Osteocyte (in vitro differentiated cells): ENCODE data around the gene CLIP2. TPM values are rescaled to one million over a fixed set of nuclear protein-coding genes. Genes with fewer than 3 reads are reported as not detected.
"Not testable (repeated sequence)": the region's sequence is repeated elsewhere in the genome, so short reads cannot be mapped to it uniquely, and the experiment has no call there.

Source experiments
- DNase-seq: peaks from one replicate; pipeline ENCODE4 v3.0.0; 2021; ENCODE audit warnings: mixed read lengths; ENCODE audit not compliant: unreplicated experiment; ENCODE audit errors: extremely low spot score
- H3K27ac Mint-ChIP-seq: one replicate; pipeline ENCODE4 v1.8.0; 2021; ENCODE audit warnings: mild to moderate bottlenecking, mixed read lengths; ENCODE audit not compliant: unreplicated experiment
- H3K27me3 Mint-ChIP-seq: one replicate; pipeline ENCODE4 v1.8.0; 2021; ENCODE audit warnings: mixed read lengths; ENCODE audit not compliant: unreplicated experiment
- H3K36me3 Mint-ChIP-seq: one replicate; pipeline ENCODE4 v1.8.0; 2021; ENCODE audit warnings: mixed read lengths; ENCODE audit not compliant: unreplicated experiment
- H3K4me1 Mint-ChIP-seq: one replicate; pipeline ENCODE4 v1.8.0; 2021; ENCODE audit warnings: mixed read lengths; ENCODE audit not compliant: unreplicated experiment
- H3K4me3 Mint-ChIP-seq: one replicate; pipeline ENCODE4 v1.8.0; 2021; ENCODE audit warnings: mild to moderate bottlenecking, moderate library complexity, mixed read lengths; ENCODE audit not compliant: unreplicated experiment
- H3K9me3 Mint-ChIP-seq: one replicate; pipeline ENCODE4 v1.8.0; 2021; ENCODE audit warnings: mixed read lengths; ENCODE audit not compliant: unreplicated experiment
- total RNA-seq: library from RNA; stranded (reverse); gene quantifications from 2 replicates; pipeline ENCODE4 v1.2.1, GENCODE V29; 2021
- TF ChIP-seq, protein P1 (sequence below): fragments of 200-600 bp; sonication (generic); IDR thresholded peaks from 2 replicates; pipeline ENCODE4 v1.5.0; 2021; ENCODE audit warnings: antibody characterized with exemption, mild to moderate bottlenecking, moderate library complexity

Gene CLIP2
- total RNA-seq, 1 donor from 2014 or later: 40.7 TPM

- Mint-ChIP-seq H3K27ac (no peak overlapping the region), H3K36me3 (peaks cover 9% of the 10 kb centered on the region), H3K9me3 (no peaks in the 10 kb centered on the region), H3K4me3 (no peak overlapping the region), H3K27me3 (no peaks in the 10 kb centered on the region), H3K4me1 (peaks cover 4% of the 10 kb centered on the region)
- DNase-seq: no peak
- TF ChIP-seq, protein P1, sequence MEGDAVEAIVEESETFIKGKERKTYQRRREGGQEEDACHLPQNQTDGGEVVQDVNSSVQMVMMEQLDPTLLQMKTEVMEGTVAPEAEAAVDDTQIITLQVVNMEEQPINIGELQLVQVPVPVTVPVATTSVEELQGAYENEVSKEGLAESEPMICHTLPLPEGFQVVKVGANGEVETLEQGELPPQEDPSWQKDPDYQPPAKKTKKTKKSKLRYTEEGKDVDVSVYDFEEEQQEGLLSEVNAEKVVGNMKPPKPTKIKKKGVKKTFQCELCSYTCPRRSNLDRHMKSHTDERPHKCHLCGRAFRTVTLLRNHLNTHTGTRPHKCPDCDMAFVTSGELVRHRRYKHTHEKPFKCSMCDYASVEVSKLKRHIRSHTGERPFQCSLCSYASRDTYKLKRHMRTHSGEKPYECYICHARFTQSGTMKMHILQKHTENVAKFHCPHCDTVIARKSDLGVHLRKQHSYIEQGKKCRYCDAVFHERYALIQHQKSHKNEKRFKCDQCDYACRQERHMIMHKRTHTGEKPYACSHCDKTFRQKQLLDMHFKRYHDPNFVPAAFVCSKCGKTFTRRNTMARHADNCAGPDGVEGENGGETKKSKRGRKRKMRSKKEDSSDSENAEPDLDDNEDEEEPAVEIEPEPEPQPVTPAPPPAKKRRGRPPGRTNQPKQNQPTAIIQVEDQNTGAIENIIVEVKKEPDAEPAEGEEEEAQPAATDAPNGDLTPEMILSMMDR: no peak
Observed at GRCh38 chr7:74376256-74377036, 87.2 kb downstream of the CLIP2 start.

DNA sequence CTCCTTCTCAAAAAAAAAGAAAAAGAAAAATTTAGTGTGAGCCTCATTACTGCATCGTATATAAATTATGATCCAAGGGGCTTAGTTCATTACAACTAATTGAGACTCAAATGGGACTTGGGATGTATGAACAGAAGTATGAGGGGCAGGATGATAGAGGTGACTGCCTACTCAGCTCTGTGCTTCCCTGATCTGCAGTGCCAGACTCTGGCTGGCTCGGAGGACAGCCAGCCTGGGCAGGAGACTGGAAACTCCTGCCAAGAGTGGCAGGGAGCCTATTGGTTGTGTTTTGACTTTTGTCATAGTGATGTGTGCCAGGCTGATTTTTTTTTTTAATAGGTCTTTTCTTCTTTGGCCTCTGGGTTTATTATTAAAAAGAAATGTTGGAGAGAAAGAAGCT is 90.7 kb downstream of the CLIP2 start:
- DNase-seq: no peak
- Mint-ChIP-seq H3K4me1 (no peaks in the 10 kb centered on the region), H3K4me3 (no peak overlapping the region), H3K36me3 (peaks cover 17% of the 10 kb centered on the region), H3K9me3 (no peaks in the 10 kb centered on the region), H3K27ac (no peak overlapping the region), H3K27me3 (no peaks in the 10 kb centered on the region)
- TF ChIP-seq, protein P1: no peak

DNA sequence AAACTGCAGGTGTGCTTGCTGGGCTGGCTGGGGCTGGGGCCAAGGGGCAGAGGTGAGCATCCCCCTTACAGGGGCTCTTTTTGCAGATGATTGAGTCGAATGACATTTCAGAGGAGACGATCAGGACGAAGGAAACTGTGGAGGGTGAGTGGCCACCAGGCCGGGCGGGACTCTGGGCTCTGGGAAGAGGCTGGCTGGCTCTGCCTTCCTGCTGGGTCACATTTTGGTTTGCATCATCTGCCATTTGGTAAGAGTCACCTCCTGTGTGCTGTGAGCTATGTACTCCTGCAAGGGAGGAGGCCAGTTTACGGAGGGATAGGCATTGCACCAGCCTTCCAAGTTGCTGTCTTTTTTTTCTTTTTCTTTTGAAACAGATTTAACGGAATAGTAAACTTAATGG is 91.5 kb downstream of the CLIP2 start:
- no peaks in the 10 kb centered on the region for H3K27me3 Mint-ChIP-seq
- no peaks in the 10 kb centered on the region for H3K9me3 Mint-ChIP-seq
- TF ChIP-seq, protein P1: no peak
- DNase-seq: no peak
- H3K36me3 Mint-ChIP-seq: peaks cover 17% of the 10 kb centered on the region
- H3K4me3 Mint-ChIP-seq: no peak overlapping the region
- H3K4me1 Mint-ChIP-seq: no peaks in the 10 kb centered on the region
- no peak overlapping the region for H3K27ac Mint-ChIP-seq

DNA sequence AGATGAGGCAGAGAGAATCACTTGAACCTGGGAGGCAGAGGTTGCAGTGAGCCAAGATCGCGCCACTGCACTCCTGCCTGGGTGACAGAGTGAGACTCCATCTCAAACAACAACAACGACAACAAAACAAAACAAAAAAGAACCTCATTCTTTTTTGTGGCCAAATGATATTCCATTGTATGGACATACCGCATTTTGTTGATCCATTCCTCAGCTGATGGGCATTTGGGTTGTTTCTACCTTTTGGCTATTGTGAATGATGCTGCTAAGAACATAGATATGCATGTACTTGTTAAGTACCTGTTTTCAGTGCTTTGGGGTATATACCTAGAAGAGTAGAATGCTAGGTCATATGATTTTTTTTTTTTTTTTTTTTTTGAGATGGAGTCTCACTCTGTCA is 94.9 kb downstream of the CLIP2 start:
- H3K4me3 Mint-ChIP-seq, H3K4me1 Mint-ChIP-seq, H3K9me3 Mint-ChIP-seq, H3K27ac Mint-ChIP-seq, H3K27me3 Mint-ChIP-seq, DNase-seq: not testable (repeated sequence)
- peaks cover 16% of the 10 kb centered on the region for H3K36me3 Mint-ChIP-seq

DNA sequence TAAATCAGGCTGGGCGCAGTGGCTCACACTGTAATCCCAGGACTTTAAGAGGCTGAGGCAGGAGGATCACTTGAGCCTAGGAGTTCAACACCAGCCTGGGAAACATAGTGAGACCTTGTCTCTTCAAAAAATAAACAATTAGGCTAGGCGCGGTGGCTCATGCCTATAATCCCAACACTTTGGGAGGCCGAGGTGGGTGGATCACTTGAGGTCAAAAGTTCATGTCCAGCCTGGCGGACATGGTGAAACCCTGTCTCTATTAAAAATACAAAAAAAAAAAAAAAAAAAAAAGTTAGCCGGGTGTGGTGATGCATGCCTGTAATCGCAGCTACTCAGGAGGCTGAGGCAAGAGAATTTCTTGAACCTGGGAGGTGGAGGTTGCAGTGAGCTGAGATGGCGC is 95.6 kb downstream of the CLIP2 start:
- not testable (repeated sequence) for H3K4me1 Mint-ChIP-seq, H3K4me3 Mint-ChIP-seq, DNase-seq, H3K9me3 Mint-ChIP-seq, H3K27me3 Mint-ChIP-seq
- peaks cover 16% of the 10 kb centered on the region for H3K36me3 Mint-ChIP-seq
- peak overlapping the region; percentile 41 for H3K27ac Mint-ChIP-seq

- H3K4me3 Mint-ChIP-seq: no peak overlapping the region
- TF ChIP-seq, protein P1: no peak
Observed at GRCh38 chr7:74387606-74388005, 98.4 kb downstream of the CLIP2 start.

More at GRCh38 chr7:74387606-74388005, 98.4 kb downstream of the CLIP2 start:
- DNase-seq: no peak
- Mint-ChIP-seq H3K9me3 (no peaks in the 10 kb centered on the region), H3K27ac (no peak overlapping the region), H3K27me3 (no peaks in the 10 kb centered on the region), H3K36me3 (peaks cover 13% of the 10 kb centered on the region), H3K4me1 (no peaks in the 10 kb centered on the region)
